Measurements from ENCODE around the gene SATB1.
A peak's percentile ranks its signal among the peaks of the same experiment; 100 is the strongest.
"Not testable (repeated sequence)": the region's sequence is repeated elsewhere in the genome, so short reads cannot be mapped to it uniquely, and the experiment has no call there.

SATB1 gene

DNA sequence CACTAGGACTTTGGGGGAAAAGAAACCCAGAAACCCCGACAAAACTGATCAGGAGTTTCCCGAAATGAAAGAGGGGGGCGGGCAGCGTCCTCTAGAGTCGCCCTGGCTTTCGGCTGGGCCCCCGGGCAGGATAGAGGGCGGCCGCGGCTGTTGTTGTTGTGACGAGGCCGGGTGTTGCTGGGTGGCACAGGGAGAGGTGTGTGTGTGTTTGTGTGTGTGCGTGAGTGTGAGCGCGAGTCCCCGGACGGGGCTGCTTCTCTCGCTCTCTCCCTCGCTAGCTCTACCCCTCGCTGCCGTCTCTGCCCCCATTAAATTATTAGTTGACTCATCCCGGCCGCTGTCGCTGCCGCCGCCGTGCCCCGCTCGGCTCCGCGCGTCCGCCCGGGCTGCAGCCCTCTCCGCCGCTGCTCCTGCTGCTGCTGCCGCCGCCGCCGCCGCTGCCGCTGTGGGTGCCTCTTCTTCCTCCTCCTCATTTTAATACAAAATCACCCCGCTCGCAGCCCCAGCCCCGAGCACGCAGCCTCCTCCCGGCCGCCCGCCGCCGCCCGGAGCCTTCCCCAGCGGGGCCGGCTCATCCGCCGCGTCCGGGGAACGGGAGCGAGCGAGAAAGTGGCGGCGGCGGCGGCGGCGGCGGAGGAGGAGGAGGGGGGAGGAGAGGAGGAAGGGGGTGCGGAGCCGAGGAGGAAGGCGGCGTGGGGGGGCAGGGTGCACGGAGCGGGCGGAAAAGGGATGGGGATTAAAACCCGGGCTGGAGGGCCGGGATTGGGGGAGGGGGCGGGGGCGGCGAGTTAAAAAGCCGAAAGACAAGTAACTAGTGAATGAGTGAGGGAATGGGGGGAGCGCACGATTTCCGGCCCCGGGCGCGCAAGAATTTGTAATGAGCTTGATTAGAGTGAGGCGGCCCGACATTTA lies at the start of gene SATB1:
Gene SATB1, minus strand, starts transcription at position 611 of the 912 bp plus-strand sequence. CDS start 4,372 bp downstream, outside the sequence.
- peak; percentile 72 for DNase-seq

DNA sequence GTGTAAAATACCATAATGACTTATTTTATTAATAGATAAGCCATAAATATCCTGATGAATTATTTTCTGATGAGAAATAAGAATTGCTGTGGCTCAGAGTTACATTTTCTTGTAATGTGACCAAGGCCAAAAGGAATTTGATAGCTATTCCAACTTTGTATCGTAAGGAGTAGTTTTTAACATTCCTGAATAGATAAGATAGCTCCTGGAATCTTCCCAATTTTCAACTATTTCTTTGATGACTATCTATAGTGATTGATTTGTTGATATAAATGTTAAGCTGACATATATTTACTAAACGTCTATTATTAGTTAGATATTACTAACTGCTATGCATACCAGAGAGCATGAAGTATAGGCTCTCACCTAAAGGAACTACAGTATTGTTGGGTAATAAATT lies 49.1 kb upstream of the SATB1 start:
- DNase-seq, result no peak

DNA sequence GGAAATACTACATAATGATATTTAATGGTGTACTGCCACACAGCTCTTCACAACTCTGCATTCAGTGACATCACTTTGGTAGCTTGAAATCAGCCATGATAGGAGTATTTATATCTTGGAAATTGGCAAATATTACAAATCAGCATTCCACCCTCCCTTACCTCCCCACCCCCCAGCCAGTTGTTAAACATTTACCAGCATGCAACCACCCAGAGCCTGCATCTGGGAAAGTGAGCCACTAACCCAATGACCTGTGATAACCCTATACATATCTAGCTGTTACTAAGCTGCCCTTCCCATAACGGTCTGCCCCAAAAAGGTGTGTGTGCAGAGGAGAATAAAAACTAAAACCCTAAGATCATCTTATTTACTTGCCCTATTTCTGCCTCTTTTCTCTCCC lies 44.6 kb upstream of the SATB1 start:
- DNase-seq, result no peak

DNA sequence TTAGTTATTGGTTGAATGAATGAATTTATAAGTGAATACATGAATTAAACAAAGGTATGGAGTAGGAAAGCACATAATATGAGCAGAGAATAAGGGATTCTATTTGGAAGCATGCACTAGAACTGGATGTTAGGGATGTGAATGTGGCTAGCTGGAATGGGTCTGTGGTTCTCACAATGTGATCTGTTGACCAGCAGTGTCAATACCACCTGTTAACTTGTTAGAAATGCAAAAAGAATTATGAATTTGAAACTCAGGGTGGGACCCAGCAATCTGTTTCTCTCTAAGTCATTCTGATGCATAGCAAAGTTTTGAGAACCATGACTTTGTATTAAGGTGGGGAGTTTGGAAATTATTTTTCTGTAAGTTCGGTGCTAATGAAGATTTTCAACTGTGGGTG lies 41.0 kb upstream of the SATB1 start:
- DNase-seq, result no peak

DNA sequence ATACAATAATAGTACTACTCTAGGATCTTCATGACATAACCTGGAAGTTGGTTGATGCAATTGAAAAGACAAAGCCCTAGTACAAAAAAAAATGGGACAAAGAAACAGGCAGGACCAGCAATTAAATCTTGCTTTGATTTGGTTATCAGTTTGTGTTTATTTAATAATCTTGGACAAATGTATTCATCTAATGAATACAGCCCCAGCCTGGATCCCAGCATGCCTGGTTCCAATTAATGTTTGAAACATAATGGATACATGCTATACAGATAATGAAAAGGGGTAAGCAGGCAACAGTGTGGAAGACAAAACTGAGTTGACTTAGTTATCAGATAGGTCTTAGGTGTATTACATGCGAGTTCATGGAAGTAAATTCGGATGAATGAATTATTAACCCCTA lies 29.6 kb upstream of the SATB1 start:
- DNase-seq, result no peak

DNA sequence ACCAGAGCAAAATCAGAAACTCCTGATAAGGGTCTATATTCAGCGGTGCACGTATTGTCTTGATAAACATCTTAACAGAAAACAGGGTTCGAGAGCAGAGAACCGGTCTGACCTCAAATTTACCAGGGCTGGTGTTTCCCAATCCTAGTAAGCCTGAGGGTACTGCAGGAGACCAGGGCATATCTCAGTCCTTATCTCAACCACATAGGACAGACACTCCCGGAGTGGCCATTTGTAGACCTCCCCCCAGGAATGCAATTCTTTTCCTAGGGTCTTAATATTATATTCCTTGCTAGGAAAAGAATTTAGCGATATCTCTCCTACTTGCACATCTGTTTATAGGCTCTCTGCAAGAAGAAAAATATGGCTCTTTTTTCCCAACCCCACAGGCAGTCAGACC lies 24.5 kb upstream of the SATB1 start:
- DNase-seq, result not testable (repeated sequence)

DNA sequence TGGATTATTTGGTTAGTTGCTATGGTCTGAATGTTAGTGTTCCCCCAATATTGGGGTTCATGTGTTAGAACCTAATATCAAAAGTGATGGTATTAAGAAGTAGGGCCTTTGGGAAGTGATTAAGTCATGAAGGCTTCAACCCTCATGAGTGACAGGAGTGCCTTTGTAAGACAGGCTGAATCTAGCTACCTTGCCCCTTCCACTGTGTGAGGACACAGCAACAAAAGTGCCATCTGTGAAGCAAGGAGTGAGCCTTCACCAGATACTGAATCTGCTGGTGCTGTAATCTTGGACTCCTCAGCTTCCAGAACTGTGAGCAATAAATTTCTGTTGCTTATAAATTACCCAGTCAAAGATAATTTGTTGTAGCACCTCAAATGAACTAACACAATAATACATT lies 22.6 kb upstream of the SATB1 start:
- no peak for DNase-seq

DNA sequence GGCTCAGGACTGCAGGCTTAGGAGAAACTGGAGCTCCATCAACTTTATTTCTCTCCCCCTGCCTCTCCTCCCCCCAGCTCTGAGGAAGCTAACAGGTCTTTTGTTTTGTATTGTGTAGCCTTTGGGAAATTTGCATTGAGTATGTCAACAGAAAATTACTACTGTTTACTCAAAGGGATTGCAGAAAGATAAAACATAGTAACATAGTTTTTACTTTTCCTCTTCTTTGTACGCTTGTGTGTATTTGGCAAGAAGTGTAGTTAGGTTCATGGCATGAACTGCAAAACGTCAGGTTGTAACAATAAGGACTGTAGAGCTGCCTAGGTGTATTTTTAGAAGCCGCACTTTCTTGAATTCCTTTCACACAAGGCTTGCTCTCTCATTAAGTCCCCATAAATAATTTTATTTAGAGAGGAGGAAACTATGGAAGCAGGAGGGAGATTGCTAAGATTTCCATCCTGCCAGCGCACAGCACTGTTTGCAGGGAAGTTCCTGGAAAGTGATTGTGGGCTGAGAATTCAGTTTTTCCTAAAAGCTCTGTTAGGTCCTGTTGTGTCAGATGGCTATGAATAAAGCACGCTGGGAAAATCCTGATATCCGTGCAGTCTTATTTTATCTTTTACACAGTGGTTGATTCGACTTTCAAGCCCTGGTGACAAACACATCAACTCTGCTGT lies 21.1 kb upstream of the SATB1 start:
- DNase-seq, result no peak

DNA sequence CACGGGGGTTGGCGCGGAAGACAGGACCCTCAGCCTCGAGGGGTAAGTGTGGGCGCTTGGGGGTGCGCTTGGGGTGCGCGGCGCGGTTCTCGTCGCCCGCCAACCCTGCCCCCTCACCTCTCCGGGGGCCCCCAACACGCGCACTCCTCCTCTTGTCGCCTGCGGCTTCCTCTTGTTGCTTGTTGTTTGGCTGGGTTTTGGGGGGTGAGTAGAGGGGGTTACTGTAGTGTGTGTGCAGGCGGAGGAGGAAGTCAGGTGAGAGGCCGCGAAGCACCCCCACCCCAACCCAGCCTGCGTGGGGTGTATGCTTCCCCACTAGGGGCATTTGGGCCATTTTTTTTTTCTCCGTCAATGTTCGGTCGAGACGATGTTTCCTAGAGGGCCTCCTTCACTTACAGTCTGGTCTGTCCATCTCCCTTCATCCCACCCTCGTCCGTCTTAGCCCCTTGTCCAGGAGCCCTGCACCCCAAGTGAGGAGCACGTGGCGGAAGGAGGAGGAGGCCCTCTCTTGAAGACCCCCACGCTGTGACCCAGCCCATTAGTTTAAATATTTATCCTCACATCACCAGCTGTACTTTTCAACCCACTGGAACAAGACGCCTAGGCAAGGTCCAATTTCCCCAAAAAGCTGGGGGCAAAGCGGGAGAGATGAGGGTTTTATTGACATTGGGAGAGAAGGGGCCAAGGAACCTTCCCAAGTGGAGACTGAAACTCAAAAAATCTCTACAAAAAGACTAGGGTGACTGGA lies 20.4 kb upstream of the SATB1 start:
- DNase-seq, result peak; percentile 80

DNA sequence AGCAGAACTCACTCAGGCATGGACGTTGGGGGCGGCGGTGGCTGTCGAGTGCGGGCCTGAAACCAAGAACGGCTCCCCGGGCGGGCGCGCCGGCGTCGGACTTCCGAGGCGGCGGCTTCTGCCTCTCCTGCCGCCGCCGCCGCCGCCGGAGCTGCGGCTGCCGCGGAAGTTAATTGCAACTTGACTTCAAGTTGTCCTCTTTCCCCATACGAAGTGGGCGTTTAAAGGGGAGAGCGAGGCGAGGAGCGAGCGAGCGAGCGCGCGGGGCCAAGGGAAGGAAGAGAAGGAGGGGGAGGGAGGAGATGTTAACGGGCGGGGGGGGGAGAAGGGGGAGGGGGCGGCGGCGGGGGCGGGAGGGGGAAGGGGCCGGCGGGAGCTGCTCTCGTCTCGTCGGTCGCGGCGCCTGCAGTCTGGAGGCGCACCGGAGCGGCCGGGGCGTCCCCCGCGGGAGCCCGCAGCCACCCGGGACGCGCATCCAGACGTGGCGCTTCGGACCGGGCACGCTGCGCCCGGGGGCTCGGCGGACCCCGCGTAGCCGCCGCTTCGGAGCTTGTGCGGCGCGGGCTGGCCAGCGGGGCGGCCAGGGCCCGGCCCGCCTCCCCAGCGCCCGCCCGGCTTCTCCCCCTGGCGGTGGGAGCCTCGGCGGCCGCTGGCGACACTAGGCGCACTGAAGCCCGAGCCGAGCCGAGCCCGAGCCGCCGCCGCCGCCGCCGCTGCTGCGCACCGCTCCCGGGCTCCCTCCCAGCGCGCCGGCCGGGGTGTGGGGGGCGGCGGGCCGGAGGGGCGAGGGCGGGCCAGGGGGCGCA lies 19.7 kb upstream of the SATB1 start:
- DNase-seq, result peak; percentile 81

DNA sequence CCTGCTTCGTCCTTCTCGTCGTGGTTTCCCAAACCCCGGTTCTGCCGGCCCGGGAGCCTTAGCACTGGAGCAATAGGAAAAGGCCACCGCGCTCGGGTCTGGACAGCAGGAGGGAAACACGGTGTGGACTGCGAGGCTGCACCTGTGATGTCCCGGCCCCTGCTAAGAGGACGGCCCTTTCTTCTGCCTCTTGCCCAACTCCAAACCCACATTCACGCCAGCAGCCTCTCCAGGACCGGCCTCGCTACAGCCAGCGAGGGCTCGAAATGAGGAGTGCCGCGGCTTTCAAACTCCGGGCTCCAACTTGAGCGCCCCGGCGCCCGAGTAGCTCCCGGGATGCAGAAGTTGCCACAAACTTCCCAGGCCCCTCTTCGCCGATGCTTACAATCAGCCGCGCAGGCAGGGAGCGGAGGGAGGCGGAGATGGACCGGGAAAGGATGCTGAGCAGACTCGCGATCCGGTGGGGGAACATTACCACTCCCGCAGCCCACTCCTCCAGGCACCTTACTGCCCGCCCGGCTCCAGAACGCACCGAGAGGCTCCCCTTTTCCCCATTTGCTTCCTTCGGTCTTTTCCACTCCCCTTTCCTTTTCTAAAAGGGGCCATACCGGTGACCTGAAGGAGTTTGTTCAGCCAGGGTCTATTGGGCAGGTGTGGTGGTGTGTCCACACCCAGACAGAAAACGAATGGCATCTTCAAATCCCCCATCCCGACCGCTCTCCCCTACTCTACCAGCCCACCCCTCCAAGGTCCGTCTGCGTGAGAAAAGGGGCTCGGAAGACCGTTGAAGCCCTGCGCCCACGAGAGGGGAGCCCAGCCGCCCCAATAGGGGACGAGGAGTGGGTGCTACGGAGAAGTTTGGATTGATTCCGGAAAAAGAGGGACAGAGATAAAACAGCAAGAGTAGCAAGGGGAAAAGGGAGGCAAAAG lies 18.8 kb upstream of the SATB1 start:
- DNase-seq, result peak; percentile 58

DNA sequence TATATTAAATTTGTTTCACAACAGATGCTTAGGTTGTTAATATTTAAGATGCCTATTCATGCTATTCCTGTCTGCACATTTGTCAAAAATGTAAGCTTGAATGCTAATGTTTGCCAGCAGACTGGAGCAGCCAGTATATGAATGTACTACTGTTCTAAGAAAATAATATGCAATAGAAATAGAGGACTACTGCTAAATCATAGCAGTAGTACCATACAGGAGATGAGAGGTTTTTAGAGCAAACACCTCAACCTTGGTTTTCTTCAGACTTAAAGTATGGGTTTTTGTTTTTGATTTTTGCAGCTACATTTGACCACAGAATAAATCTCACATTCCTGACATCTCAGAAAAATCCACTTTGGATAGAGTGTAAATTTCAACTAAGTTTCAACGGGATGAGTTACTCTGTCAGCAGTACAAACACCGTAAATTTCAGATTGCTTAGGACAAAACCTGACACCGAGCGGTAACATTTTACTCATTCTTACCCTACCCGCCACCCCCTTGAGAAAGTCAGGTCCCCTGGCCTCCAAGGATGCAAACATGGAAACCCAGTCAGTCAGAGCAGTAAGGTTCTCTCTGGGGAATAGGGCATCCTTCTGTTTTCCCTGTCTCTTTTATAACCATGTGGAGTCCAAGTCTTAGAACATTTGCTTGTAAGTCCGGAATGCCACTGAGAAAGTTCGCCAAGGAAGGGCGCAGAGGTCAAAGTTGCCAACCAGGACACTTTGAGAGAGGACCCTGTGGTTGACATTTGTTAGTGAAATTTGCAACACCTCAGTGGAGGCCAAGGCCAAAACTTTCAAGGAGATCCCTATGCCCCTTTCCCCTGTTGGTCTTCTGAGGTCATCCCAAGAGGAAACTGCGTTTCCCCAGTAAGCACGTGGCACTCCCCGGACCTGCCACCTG lies 17.9 kb upstream of the SATB1 start:
- DNase-seq, result peak; percentile 50

DNA sequence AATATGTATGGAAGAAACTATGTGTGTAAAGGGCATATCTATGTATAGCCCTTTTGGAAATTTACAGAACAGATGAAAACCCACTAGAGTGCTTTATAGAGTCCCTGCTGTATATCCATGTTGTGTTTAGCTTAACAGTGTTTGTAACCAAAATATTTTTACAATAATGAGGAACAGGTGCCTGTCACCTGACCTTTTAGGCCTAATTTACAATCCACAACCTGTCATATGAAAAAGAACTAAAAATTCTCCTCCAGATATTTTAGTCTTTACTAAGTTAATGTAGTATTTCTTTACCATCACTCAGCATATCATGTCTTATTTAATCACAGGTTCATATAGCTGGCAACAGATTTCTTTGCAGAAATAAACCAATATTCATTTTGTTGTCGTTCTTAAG lies 16.4 kb upstream of the SATB1 start:
- DNase-seq, result no peak

DNA sequence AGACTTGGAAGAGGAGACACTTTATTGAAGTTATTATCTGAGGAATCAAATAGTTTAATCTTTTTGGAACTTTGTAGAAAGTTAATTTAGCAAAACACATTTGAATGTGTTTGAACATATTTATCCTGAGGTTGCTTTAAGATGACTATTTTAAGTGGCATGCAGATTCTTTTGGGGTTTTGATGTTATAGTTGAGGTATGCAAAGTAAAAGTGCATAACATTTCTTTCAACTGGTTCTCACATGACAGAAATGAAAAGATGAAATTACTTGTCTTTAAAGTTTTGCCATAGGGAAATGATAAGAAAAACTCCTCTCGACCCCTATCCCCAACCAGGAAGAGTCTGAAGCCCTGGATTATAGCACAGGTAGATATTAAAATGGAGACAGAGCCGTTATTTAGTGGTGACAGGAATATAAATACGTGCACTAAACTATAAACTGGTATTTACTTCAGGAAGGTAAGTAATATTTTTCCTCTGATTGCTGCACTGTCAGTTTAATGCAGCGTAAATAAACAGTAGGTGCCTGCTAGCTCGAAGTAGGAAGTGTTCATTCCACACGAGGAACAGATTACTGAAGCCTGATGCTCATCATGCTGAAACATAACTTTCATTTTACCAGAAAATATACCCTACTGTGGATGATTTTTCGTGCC lies 15.1 kb upstream of the SATB1 start:
- DNase-seq, result no peak

DNA sequence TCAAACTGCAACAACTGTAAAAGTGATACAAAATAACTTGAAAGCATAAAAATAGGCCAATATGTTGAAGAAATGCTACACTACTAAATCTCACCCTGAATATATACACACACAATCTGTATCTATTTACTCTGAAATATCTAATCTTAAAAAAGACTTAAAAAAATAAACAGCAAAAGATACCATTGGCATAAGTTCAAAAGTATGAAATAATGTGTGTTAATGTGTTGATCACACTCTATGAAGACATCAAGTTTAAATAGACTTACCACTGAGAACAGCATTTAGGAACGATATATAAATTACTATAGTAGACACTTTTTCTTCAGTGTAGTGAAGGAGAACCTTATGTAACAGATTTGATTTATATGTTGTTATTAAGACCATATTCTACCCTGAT lies 14.1 kb upstream of the SATB1 start:
- no peak for DNase-seq

DNA sequence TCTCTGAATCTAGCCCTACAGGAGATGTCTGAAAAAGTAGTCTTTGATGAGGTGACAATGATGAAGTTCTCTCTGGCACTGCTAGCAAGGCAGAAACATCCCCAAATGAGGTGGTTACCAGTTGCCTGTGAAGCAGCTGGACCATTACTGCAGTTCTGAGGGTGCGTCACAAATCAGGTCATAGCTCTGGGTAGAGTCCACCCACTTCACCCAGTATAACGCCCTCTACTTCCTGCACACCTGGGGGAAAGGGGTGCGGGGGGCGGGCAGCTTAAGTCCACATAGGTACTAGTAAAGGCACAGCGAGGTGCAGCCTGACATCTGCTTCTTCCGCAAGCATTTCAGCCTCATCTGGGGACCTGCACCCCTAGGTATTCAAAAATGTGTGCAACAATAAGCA lies 13.4 kb upstream of the SATB1 start:
- DNase-seq, result peak; percentile 65

DNA sequence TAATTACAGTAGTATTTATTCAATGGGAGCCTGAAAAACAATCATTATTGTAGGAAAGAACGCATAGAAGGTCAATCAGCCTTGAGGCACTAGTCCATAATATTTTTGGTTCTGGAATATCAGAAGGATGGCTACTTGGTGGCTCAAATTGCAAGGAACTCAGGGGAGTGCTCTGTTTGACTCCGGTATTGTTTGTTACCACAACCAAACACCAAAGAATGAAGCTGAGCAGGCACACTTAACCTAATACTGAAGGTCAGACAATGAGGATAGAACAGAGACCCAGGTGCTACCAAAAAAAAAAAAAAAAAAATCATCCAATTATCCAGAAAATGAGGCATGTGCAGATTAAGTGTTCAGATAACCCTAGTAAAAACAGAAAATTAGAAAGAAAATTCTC lies 11.1 kb upstream of the SATB1 start:
- DNase-seq, result no peak

DNA sequence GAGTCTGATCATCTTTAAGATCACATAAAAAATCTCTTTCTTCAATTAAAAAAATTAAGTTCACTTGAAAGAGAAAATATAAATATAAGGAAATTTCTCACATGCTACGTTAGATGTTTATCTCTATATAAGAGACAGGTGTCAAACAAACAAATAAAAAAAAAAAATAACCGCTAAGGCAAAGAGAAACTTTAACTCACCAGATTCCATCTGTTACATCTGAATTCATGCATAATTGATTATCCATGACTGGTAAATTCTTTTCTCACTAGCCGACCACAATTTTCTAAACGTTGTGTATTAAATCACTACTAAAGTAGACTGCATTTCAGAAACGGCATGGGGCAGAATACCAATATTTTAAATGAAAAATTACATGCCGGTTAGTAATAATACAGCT lies 9.6 kb upstream of the SATB1 start:
- DNase-seq, result no peak

DNA sequence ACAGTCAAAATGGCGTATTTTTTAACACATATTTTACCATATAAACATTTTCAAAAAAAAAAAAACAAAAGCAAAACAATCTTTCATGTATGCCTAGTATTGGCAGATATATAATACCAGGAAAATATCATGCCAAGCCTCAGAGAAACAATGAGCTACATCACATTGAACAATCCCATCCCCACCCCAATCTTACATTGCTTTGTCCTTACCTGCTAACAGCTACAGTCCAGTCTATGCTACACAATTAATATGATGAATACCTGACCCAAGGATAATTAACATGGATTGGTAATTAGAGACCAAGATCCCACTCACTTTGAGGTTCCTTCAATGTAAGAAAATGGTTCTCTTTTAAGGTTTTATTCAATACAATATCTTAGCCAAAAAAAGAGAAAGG lies 7.6 kb upstream of the SATB1 start:
- DNase-seq, result no peak

DNA sequence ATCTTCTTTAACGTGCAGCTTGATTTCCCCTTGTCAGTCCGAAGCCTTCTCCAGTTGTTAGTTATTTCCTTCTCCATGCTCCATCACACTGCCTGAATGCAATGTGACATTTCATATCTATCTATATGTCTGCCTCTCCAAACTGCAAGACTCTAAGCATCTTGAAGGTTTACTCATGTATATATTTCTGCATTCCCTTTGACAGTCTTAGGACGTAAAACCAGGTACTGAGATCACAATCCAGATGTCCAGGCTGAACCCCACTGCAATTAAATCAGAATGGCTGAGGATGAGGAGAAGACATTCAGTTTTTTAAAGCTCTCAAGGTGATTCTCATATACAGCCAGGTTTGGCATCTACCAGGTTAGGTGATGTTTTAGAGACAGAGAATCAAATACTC lies 6.1 kb upstream of the SATB1 start:
- no peak for DNase-seq
